Uterus (tissue), 4 donors: ENCODE measurements around the gene KIRREL3. TPM values are rescaled to one million over a fixed set of nuclear protein-coding genes. Genes with fewer than 3 reads are reported as not detected.

Experiments
- DNase-seq, 2 donors: peaks; one replicate each; pipeline ENCODE4 v3.0.0-alpha.2; 2019 to 2020
- H3K27ac ChIP-seq, 2 donors: fragments of 200-600 bp; sonication (generic); 1 replicate in 1 of 2; 2 replicates in 1 of 2; pipeline ENCODE4 v1.5.1; 2016 to 2018
- H3K27me3 ChIP-seq, 2 donors: fragments of 200-600 bp; sonication (generic); one replicate each; pipeline ENCODE4 v1.5.1; 2018 to 2019; ENCODE audit warnings: control low read depth in 1 of 2
- H3K36me3 ChIP-seq, 2 donors: fragments of 200-600 bp; sonication (generic); one replicate each; pipeline ENCODE4 v1.5.1; 2019; ENCODE audit warnings: control low read depth in 1 of 2
- H3K4me1 ChIP-seq, 2 donors: fragments of 200-600 bp; sonication (generic); one replicate each; pipeline ENCODE4 v1.5.1; 2018 to 2019; ENCODE audit warnings: control low read depth in 1 of 2
- H3K4me3 ChIP-seq, 2 donors: fragments of 200-600 bp; sonication (generic); 1 replicate in 1 of 2; 2 replicates in 1 of 2; pipeline ENCODE4 v1.5.1; 2018 to 2019; ENCODE audit warnings: mild to moderate bottlenecking in 1 of 2
- H3K9me3 ChIP-seq, 2 donors: fragments of 200-600 bp; sonication (generic); one replicate each; pipeline ENCODE4 v1.5.1; 2019; ENCODE audit warnings: control low read depth in 1 of 2
- CTCF ChIP-seq, 4 experiments: fragments of 200-600 bp in 2 of 4; fragments of 450-650 bp in 2 of 4; sonication (generic) in 2 of 4; IDR thresholded peaks; one replicate each; pipeline ENCODE4 v1.5.1; 2016 to 2019; ENCODE audit warnings: antibody characterized with exemption in 4 of 4, mild to moderate bottlenecking in 2 of 4, moderate library complexity in 1 of 4
- POLR2A ChIP-seq, 2 donors: fragments of 450-650 bp; IDR thresholded peaks; one replicate each; pipeline ENCODE4 v1.6.1; 2016; ENCODE audit warnings: antibody characterized with exemption in 2 of 2, mild to moderate bottlenecking in 1 of 2, moderate library complexity in 1 of 2
- intact Hi-C: fragments of 100-400 bp; cut with DNase I; formaldehyde crosslinking; loops from one replicate; pipeline ENCODE4 v1.15.1; 2023; ENCODE audit warnings: low total_unique reads
- total RNA-seq, 4 donors: library from RNA; depleted of rRNA in 3 of 4; stranded (reverse); fragments of >200 nt in 3 of 4; gene quantifications; one replicate each; pipeline versions ENCODE4 v1.1.0 to v1.2.4, GENCODE V29; 2014 to 2023
- donor health status: DM: yes; HTN: yes; CAD: no.

Gene KIRREL3
- total RNA-seq, 4 donors from 2014 or later = 10.0 TPM; not detected in 3

GRCh38 chr11:126698576-126698975 lies 302.0 kb downstream of the KIRREL3 start:
- DNase-seq = no peak
- no peaks in the 10 kb centered on the region for H3K27me3 ChIP-seq
- intact Hi-C loops = no loop called here
- no peaks in the 10 kb centered on the region for H3K9me3 ChIP-seq
- H3K4me1 ChIP-seq = no peaks in the 10 kb centered on the region
- no peak overlapping the region for H3K27ac ChIP-seq
- TF ChIP-seq POLR2A (IDR thresholded peaks at IDR 0.05) (no peak), CTCF (IDR thresholded peaks at IDR 0.05) (no peak)
- no peaks in the 10 kb centered on the region for H3K36me3 ChIP-seq
- H3K4me3 ChIP-seq = no peak overlapping the region

DNA sequence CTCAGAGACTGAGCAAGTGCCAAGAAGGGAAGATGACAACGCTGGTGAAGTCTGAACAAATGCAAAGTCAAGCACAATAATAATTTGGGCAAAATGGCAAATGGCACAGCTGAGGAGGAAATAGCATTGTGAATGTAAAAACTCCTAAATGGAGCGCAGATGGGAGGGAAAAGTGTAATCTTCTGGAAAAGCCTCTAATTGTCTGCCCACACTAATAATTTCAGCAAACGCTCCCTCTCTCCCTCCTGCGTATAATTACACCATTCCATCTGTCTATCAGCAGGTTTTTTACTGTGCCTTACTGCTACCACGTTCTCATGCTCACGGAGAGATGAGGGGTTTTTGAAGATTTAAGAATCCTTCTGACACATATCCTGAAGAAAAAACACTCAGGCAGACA lies 302.6 kb downstream of the KIRREL3 start:
- DNase-seq = no peak
- intact Hi-C loops = no loop called here
- Histone ChIP-seq H3K9me3 (no peaks in the 10 kb centered on the region), H3K36me3 (no peaks in the 10 kb centered on the region), H3K4me1 (no peaks in the 10 kb centered on the region), H3K27me3 (no peaks in the 10 kb centered on the region), H3K27ac (no peak overlapping the region), H3K4me3 (no peak overlapping the region)
- TF ChIP-seq POLR2A (IDR thresholded peaks at IDR 0.05) = no peak
- TF ChIP-seq CTCF (IDR thresholded peaks at IDR 0.05) = no peak

DNA sequence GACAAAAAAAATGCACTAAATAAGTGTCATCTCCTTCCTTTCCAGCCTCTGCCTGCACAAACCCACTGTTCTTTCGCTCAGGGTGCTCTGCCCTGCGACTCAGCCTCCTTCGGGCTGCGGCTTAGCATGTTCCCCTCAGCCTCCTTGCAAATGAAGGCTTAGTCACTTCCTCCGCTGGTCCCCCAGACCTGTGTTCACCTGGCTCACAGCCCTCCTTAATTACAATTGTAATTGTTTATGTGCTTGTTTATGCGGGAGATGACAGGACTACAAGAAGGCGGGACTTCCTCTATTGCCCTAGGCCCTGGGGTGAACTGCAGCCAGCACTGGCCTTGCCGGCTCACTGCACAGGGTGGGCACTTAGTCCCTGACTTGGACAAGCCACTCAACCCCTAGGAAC lies 303.6 kb downstream of the KIRREL3 start:
- DNase-seq = no peak
- Histone ChIP-seq H3K4me1 (no peaks in the 10 kb centered on the region), H3K36me3 (no peaks in the 10 kb centered on the region), H3K9me3 (no peaks in the 10 kb centered on the region), H3K27ac (no peak overlapping the region), H3K27me3 (no peaks in the 10 kb centered on the region), H3K4me3 (no peak overlapping the region)
- intact Hi-C loops = no loop called here
- TF ChIP-seq CTCF (IDR thresholded peaks at IDR 0.05) (no peak), POLR2A (IDR thresholded peaks at IDR 0.05) (no peak)

GRCh38 chr11:126695293-126695692 lies 305.3 kb downstream of the KIRREL3 start:
- Histone ChIP-seq H3K27ac (no peak overlapping the region), H3K36me3 (no peaks in the 10 kb centered on the region), H3K4me3 (no peak overlapping the region), H3K9me3 (no peaks in the 10 kb centered on the region), H3K4me1 (no peaks in the 10 kb centered on the region), H3K27me3 (no peaks in the 10 kb centered on the region)
- DNase-seq = no peak
- intact Hi-C loops = no loop called here
- TF ChIP-seq CTCF (IDR thresholded peaks at IDR 0.05) = no peak
- no peak for TF ChIP-seq POLR2A (IDR thresholded peaks at IDR 0.05)

DNA sequence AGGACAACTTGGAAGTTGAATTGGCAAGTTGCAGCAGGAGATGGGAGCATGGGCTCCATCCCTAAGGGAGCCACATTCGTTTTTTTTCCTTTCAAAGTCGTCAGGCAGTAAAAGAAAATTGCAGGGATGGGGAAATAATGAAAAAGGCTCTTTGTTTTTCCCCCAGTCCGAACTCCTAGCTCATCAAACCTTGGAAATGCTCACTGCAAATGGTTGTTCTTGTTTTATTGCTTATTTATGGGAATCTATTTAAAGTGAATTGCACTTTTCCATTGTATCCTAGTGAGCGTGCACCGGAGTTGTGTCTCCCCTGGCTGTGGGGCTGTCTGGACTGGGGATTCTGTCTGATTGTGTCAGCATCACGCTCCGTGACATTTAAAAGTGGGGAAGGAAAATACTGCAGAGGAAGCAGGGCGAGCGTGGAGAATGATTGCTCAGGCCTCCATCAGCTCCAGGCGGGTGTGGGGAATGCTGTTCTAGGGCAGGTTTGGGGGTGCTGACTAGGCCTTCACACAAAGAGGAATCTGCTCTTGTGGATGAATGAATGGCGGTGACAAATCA lies 306.4 kb downstream of the KIRREL3 start:
- DNase-seq = no peak
- no peak overlapping the region for H3K27ac ChIP-seq
- H3K27me3 ChIP-seq = no peaks in the 10 kb centered on the region
- H3K9me3 ChIP-seq = no peaks in the 10 kb centered on the region
- no peaks in the 10 kb centered on the region for H3K4me1 ChIP-seq
- intact Hi-C loops = no loop called here
- TF ChIP-seq POLR2A (IDR thresholded peaks at IDR 0.05) (no peak), CTCF (IDR thresholded peaks at IDR 0.05) (no peak)
- no peak overlapping the region for H3K4me3 ChIP-seq
- no peaks in the 10 kb centered on the region for H3K36me3 ChIP-seq
